Glutamatergic neuron (in vitro differentiated cells): ENCODE data around the gene ACLY. TPM values are rescaled to one million over a fixed set of nuclear protein-coding genes. Genes with fewer than 3 reads are reported as not detected.
A peak's percentile ranks its signal among the peaks of the same experiment; 100 is the strongest.

Experiments
- DNase-seq: peaks from one replicate; pipeline ENCODE4 v3.0.0; 2022
- H3K27ac Mint-ChIP-seq: one replicate; pipeline ENCODE4 v1.8.0; 2020; ENCODE audit warnings: mild to moderate bottlenecking, mixed read lengths, inconsistent platforms; ENCODE audit not compliant: unreplicated experiment
- H3K27me3 Mint-ChIP-seq: one replicate; pipeline ENCODE4 v1.8.0; 2020; ENCODE audit warnings: mild to moderate bottlenecking, moderate library complexity, mixed read lengths, inconsistent platforms; ENCODE audit not compliant: unreplicated experiment
- H3K36me3 Mint-ChIP-seq: one replicate; pipeline ENCODE4 v1.8.0; 2020; ENCODE audit warnings: mild to moderate bottlenecking, mixed read lengths, inconsistent platforms; ENCODE audit not compliant: unreplicated experiment
- H3K4me1 Mint-ChIP-seq: one replicate; pipeline ENCODE4 v1.8.0; 2020; ENCODE audit warnings: mild to moderate bottlenecking, low read depth, mixed read lengths, inconsistent platforms; ENCODE audit not compliant: unreplicated experiment
- H3K4me3 Mint-ChIP-seq: one replicate; pipeline ENCODE4 v1.8.0; 2020; ENCODE audit warnings: mild to moderate bottlenecking, mixed read lengths, inconsistent platforms; ENCODE audit not compliant: unreplicated experiment
- H3K9me3 Mint-ChIP-seq: one replicate; pipeline ENCODE4 v1.8.0; 2020; ENCODE audit warnings: mild to moderate bottlenecking, moderate library complexity, mixed read lengths, inconsistent platforms; ENCODE audit not compliant: unreplicated experiment
- CTCF ChIP-seq: fragments of 200-600 bp; sonication (generic); IDR thresholded peaks from one replicate; pipeline ENCODE4 v1.5.0; 2021; ENCODE audit not compliant: partially characterized antibody, unreplicated experiment
- total RNA-seq: library from RNA; stranded (reverse); fragmentation: NEBNext Ultra II Directional; extraction: Animal tissue kit (Norgen Biotek cat#: 25700); gene quantifications from one replicate; pipeline ENCODE4 v1.2.1, GENCODE V29; 2021; ENCODE audit not compliant: unreplicated experiment

The ACLY gene
- total RNA-seq, 1 donor from 2014 or later, result 625 TPM

- H3K4me1 Mint-ChIP-seq, result peaks cover 42% of the 10 kb centered on the region
- peaks cover 6% of the 10 kb centered on the region for H3K27me3 Mint-ChIP-seq
- no peaks in the 10 kb centered on the region for H3K36me3 Mint-ChIP-seq
- peaks cover 4% of the 10 kb centered on the region for H3K9me3 Mint-ChIP-seq
- peak overlapping the region; percentile 86 for H3K4me3 Mint-ChIP-seq
- no peak for TF ChIP-seq CTCF
- no peak for DNase-seq
- H3K27ac Mint-ChIP-seq, result peak overlapping the region; percentile 86
Measured at GRCh38 chr17:41917192-41917591, 1.6 kb downstream of the ACLY start.

- H3K36me3 Mint-ChIP-seq, result no peaks in the 10 kb centered on the region
- H3K4me1 Mint-ChIP-seq, result peaks cover 42% of the 10 kb centered on the region
Measured at GRCh38 chr17:41915566-41915965, 3.2 kb downstream of the ACLY start.

GRCh38 chr17:41915020-41915419, 3.7 kb downstream of the ACLY start:
- TF ChIP-seq CTCF, result no peak
- H3K36me3 Mint-ChIP-seq, result no peaks in the 10 kb centered on the region
- no peak for DNase-seq
- peak overlapping the region; percentile 28 for H3K27ac Mint-ChIP-seq
- peak overlapping the region; percentile 86 for H3K4me3 Mint-ChIP-seq
- peaks cover 45% of the 10 kb centered on the region for H3K4me1 Mint-ChIP-seq
- H3K27me3 Mint-ChIP-seq, result peaks cover 4% of the 10 kb centered on the region
- peaks cover 2% of the 10 kb centered on the region for H3K9me3 Mint-ChIP-seq

More at GRCh38 chr17:41915566-41915965, 3.2 kb downstream of the ACLY start:
- DNase-seq, result no peak
- Mint-ChIP-seq H3K9me3 (peaks cover 4% of the 10 kb centered on the region), H3K4me3 (peak overlapping the region; percentile 86), H3K27ac (no peak overlapping the region), H3K27me3 (peaks cover 6% of the 10 kb centered on the region)
- TF ChIP-seq CTCF, result no peak

GRCh38 chr17:41914358-41914766, 4.4 kb downstream of the ACLY start:
- no peaks in the 10 kb centered on the region for H3K36me3 Mint-ChIP-seq
- peaks cover 45% of the 10 kb centered on the region for H3K4me1 Mint-ChIP-seq
- TF ChIP-seq CTCF, result no peak

DNA sequence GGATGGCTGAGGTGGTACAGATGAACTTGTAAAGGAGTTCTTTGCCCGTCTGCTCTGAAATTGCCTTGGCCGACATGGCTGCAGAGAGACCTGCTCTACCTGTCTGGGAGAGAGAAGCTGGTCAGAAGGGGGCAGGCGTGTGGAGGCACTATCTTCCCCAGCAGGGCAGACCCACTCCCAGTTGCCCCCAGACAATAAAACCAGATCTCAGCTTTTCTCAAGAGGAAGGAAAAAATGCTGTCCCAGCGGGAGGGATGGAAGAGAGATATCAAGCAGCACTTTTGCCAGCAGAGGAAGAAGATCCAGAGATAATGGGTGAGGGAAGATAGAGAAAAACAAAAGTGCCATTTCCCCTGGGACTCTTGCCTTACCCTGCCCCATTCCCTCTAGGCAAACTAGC, 5.0 kb downstream of the ACLY start:
- H3K27ac Mint-ChIP-seq, result peak overlapping the region; percentile 39
- peaks cover 47% of the 10 kb centered on the region for H3K4me1 Mint-ChIP-seq
- H3K4me3 Mint-ChIP-seq, result peak overlapping the region; percentile 86
- H3K27me3 Mint-ChIP-seq, result peaks cover 6% of the 10 kb centered on the region
- TF ChIP-seq CTCF, result no peak
- H3K36me3 Mint-ChIP-seq, result no peaks in the 10 kb centered on the region
- no peak for DNase-seq
- peaks cover 2% of the 10 kb centered on the region for H3K9me3 Mint-ChIP-seq

More at GRCh38 chr17:41914358-41914766, 4.4 kb downstream of the ACLY start:
- Mint-ChIP-seq H3K4me3 (peak overlapping the region; percentile 86), H3K9me3 (peaks cover 2% of the 10 kb centered on the region), H3K27ac (peak overlapping the region; percentile 39), H3K27me3 (peaks cover 4% of the 10 kb centered on the region)
- no peak for DNase-seq
